OCI-LY7 (cell line): ENCODE data around the gene HSPB7. TPM values are rescaled to one million over a fixed set of nuclear protein-coding genes. Genes with fewer than 3 reads are reported as not detected.
A peak's percentile ranks its signal among the peaks of the same experiment; 100 is the strongest.

Experiments
- BruUV-seq: library from RNA; stranded (reverse); fragments of 400-500 nt; replicated peaks from 2 replicates; lab custom pipeline; 2021; lab: Mats Ljungman, UMichigan
- CTCF ChIA-PET: fragments of 300-600 bp; sonication (Branson Sonifier 250); formaldehyde crosslinking; loops from one replicate; lab custom pipeline; 2022; ENCODE audit warnings: antibody characterized with exemption; ENCODE audit not compliant: unreplicated experiment; lab: Charles Lee
- POLR2A ChIA-PET: fragments of 300-600 bp; sonication (Branson Sonifier 250); formaldehyde crosslinking; loops from one replicate; lab custom pipeline; 2022; ENCODE audit warnings: antibody characterized with exemption; lab: Charles Lee
- DNase-seq: peaks from one replicate; pipeline ENCODE4 v3.0.0-alpha.2; 2015; ENCODE audit warnings: low spot score
- H2AFZ ChIP-seq: fragments of 200-600 bp; sonication (generic), shearing (Covaris generic); 2 replicates; pipeline ENCODE4 v1.6.1; 2014; ENCODE audit warnings: mild to moderate bottlenecking, antibody characterized with exemption, low read length, moderate library complexity
- H3K27ac ChIP-seq: fragments of 200-600 bp; sonication (generic); 2 replicates; pipeline ENCODE4 v1.5.1; 2014; ENCODE audit warnings: mixed run types, low read depth, mild to moderate bottlenecking, moderate library complexity, low read length, inconsistent platforms; ENCODE audit not compliant: poor library complexity, severe bottlenecking
- H3K36me3 ChIP-seq: fragments of 200-600 bp; sonication (generic); 2 replicates; pipeline ENCODE4 v1.6.1; 2014; ENCODE audit warnings: mild to moderate bottlenecking, antibody characterized with exemption, low read length, moderate library complexity, mixed read lengths; ENCODE audit not compliant: insufficient read depth
- H3K4me1 ChIP-seq: fragments of 200-600 bp; sonication (generic); 2 replicates; pipeline ENCODE4 v1.5.1; 2014; ENCODE audit warnings: mild to moderate bottlenecking, low read length; ENCODE audit not compliant: insufficient read depth, poor library complexity, severe bottlenecking
- H3K4me2 ChIP-seq: fragments of 200-600 bp; sonication (generic); 2 replicates; pipeline ENCODE4 v1.6.1; 2014; ENCODE audit warnings: mild to moderate bottlenecking, low read length
- H3K4me3 ChIP-seq: fragments of 200-600 bp; sonication (generic); 2 replicates; pipeline ENCODE4 v1.5.1; 2014; ENCODE audit warnings: mild to moderate bottlenecking, low read depth, low read length; ENCODE audit not compliant: poor library complexity, severe bottlenecking
- H3K79me2 ChIP-seq: fragments of 200-600 bp; sonication (generic); 2 replicates; pipeline ENCODE4 v1.6.1; 2016; ENCODE audit warnings: low read depth, mild to moderate bottlenecking, low read length, moderate library complexity, mixed read lengths; ENCODE audit not compliant: insufficient read depth
- H3K9me2 ChIP-seq: fragments of 200-600 bp; sonication (generic); 2 replicates; pipeline ENCODE4 v1.6.1; 2016; ENCODE audit warnings: mild to moderate bottlenecking, low read length, mixed read lengths; ENCODE audit not compliant: insufficient read depth
- H3K9me3 ChIP-seq: fragments of 200-600 bp; sonication (generic); 2 replicates; pipeline ENCODE4 v1.6.1; 2014; ENCODE audit warnings: mild to moderate bottlenecking, mixed run types, low read length, mixed read lengths
- H4K20me1 ChIP-seq: fragments of 200-600 bp; sonication (generic); 2 replicates; pipeline ENCODE4 v1.6.1; 2014; ENCODE audit warnings: mild to moderate bottlenecking, antibody characterized with exemption, low read length, moderate library complexity, mixed read lengths; ENCODE audit not compliant: insufficient read depth
- CTCF ChIP-seq: fragments of 200-600 bp; sonication (generic); conservative IDR thresholded peaks from 2 replicates; pipeline ENCODE4 v1.5.1; 2014; ENCODE audit warnings: mild to moderate bottlenecking, antibody characterized with exemption, low read length, moderate library complexity, mixed read lengths
- EZH2phosphoT487 ChIP-seq: fragments of 200-600 bp; sonication (generic); IDR thresholded peaks from 2 replicates; pipeline ENCODE4 v1.6.1; 2018; ENCODE audit warnings: low read depth, borderline replicate concordance, mild to moderate bottlenecking, mixed run types, antibody characterized with exemption, low read length, moderate library complexity, mixed read lengths
- intact Hi-C: fragments of 100-400 bp; cut with micrococcal nuclease; formaldehyde crosslinking; loops from one replicate; pipeline ENCODE4 v1.10.0; 2022; ENCODE audit not compliant: unreplicated experiment
- total RNA-seq, 2 experiments: library from RNA; depleted of rRNA in 1 of 2; stranded (reverse); fragments of >200 nt in 1 of 2; shearing (Covaris generic) in 1 of 2; gene quantifications; 2 replicates each; pipeline ENCODE4 v1.2.3, GENCODE V29; 2014 to 2022

The HSPB7 gene
- total RNA-seq, 2 experiments from 2014 or later: not detected

GRCh38 chr1:16050328-16050727 lies 32.5 kb upstream of the HSPB7 start:
- POLR2A ChIA-PET: no interaction called here
- Histone ChIP-seq H4K20me1 (no peaks in the 10 kb centered on the region), H3K9me2 (no peaks in the 10 kb centered on the region), H3K79me2 (no peaks in the 10 kb centered on the region), H3K4me1 (peaks cover 6% of the 10 kb centered on the region), H3K4me2 (no peak overlapping the region), H3K9me3 (no peaks in the 10 kb centered on the region), H2AFZ (no peak overlapping the region), H3K27ac (no peak overlapping the region), H3K36me3 (no peaks in the 10 kb centered on the region), H3K4me3 (no peak overlapping the region)
- CTCF ChIA-PET: no interaction called here
- intact Hi-C loops: no loop called here
- no peak for DNase-seq
- TF ChIP-seq EZH2phosphoT487 (no peak), CTCF (no peak)
- no TSS peak for BruUV-seq

GRCh38 chr1:16048573-16049189 lies 30.8 kb upstream of the HSPB7 start:
- Histone ChIP-seq H4K20me1 (no peaks in the 10 kb centered on the region), H3K4me2 (peak overlapping the region; percentile 50), H2AFZ (no peak overlapping the region), H3K4me1 (peaks cover 6% of the 10 kb centered on the region), H3K79me2 (no peaks in the 10 kb centered on the region), H3K36me3 (no peaks in the 10 kb centered on the region), H3K9me2 (no peaks in the 10 kb centered on the region), H3K9me3 (no peaks in the 10 kb centered on the region), H3K4me3 (no peak overlapping the region), H3K27ac (no peak overlapping the region)
- BruUV-seq: no TSS peak
- DNase-seq: peak; percentile 51
- POLR2A ChIA-PET: no interaction called here
- intact Hi-C loops: no loop called here
- CTCF ChIA-PET: no interaction called here
- TF ChIP-seq EZH2phosphoT487 (no peak), CTCF (0 out of 2 replicates have a peak, but pooled peaks have one; percentile 22)

GRCh38 chr1:16047791-16048475 lies 30.1 kb upstream of the HSPB7 start:
- H3K79me2 ChIP-seq: no peaks in the 10 kb centered on the region
- H2AFZ ChIP-seq: no peak overlapping the region
- BruUV-seq: no TSS peak
- no peak overlapping the region for H3K4me3 ChIP-seq
- ChIA-PET CTCF (no interaction called here), POLR2A (no interaction called here)
- TF ChIP-seq CTCF: no peak
- no peak for TF ChIP-seq EZH2phosphoT487
- no peak overlapping the region for H3K4me2 ChIP-seq
- H3K36me3 ChIP-seq: no peaks in the 10 kb centered on the region
- DNase-seq: no peak
- no peak overlapping the region for H3K27ac ChIP-seq
- no peaks in the 10 kb centered on the region for H4K20me1 ChIP-seq
- intact Hi-C loops: no loop called here
- no peaks in the 10 kb centered on the region for H3K9me3 ChIP-seq
- H3K9me2 ChIP-seq: no peaks in the 10 kb centered on the region
- H3K4me1 ChIP-seq: peaks cover 6% of the 10 kb centered on the region
